Prostate gland (tissue), 2 donors: ENCODE results near the gene MAP1B.

Experiments
- CTCF ChIP-seq, 4 experiments: fragments of 200-600 bp in 2 of 4; fragments of 450-650 bp in 2 of 4; sonication (generic) in 2 of 4; IDR thresholded peaks; 1 replicate in 3 of 4; 2 replicates in 1 of 4; pipeline ENCODE4 v1.5.1; 2016 to 2019; ENCODE audit warnings: antibody characterized with exemption in 4 of 4, mild to moderate bottlenecking in 2 of 4, moderate library complexity in 2 of 4
- POLR2A ChIP-seq: fragments of 450-650 bp; IDR thresholded peaks from one replicate; pipeline ENCODE4 v1.6.1; 2016; ENCODE audit warnings: antibody characterized with exemption, mild to moderate bottlenecking
- POLR2AphosphoS5 ChIP-seq: sonication (generic); formaldehyde crosslinking; IDR thresholded peaks from one replicate; pipeline ENCODE4 v1.6.1; 2017; ENCODE audit warnings: antibody characterized with exemption

DNA sequence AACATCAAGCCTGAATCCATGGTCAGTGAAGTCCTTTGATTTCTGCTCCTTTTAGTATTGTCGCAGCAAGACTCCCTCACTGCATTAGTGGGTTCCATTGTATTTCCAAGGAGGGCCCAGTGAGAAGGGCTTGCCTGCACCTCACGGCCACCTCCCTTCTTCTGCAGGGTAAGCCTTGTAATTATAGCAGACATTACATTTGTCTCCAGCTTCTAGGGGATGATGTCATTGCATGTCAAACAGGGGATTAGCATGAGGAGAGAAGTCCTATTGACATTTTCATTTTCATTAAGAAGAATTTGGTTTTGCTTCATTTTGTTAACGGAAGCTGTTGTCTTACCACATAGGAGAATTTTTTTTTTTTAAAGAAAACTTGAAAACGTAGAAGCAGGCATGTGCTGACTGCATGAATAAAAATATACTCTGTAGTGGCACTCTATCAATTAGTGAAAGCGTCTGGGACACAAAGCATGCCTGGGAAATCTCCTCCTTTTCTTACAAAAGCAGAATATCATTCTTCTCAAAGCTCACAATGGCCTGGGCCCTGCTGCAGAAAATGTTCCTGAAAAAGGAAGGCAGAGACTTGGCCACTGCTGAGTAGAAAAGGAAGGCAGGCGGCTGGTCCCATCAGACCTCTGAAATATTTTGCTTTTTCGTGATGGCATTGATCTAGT lies 27.1 kb downstream of the MAP1B start:
- TF ChIP-seq POLR2AphosphoS5 (no peak), CTCF (IDR thresholded peaks at IDR 0.05) (no peak), POLR2A (no peak)
